HG03520 (cell line): ENCODE data around the gene SMIM12.

ENCODE experiments used
- ATAC-seq: cut with Tn5 transposase; IDR thresholded peaks from one replicate; pipeline ENCODE4 v1.9.1; 2021; ENCODE audit warnings: mild to moderate bottlenecking, moderate library complexity; ENCODE audit not compliant: unreplicated experiment

Gene SMIM12

GRCh38 chr1:34808051-34808810, 51.3 kb downstream of the SMIM12 start:
- ATAC-seq: no peak

DNA sequence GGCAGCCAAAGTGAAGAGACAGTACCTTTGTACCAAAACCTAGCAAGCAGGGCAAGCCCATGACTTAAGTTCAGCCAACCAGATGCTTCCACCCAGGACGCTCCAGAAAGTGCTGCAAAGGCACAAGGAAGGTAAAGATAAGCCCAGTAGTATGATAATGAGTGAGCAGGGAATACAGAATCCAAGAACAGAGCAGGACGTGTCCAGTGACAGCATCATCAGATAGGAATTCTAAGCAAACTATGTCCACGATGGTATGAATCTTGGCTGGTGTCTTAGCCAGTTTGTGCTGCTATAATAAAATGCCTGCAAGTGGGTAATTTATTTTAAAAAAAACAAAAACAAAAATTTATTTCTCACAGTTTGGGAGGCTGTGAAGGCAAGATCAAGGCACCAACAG, 53.2 kb downstream of the SMIM12 start:
- ATAC-seq: no peak

DNA sequence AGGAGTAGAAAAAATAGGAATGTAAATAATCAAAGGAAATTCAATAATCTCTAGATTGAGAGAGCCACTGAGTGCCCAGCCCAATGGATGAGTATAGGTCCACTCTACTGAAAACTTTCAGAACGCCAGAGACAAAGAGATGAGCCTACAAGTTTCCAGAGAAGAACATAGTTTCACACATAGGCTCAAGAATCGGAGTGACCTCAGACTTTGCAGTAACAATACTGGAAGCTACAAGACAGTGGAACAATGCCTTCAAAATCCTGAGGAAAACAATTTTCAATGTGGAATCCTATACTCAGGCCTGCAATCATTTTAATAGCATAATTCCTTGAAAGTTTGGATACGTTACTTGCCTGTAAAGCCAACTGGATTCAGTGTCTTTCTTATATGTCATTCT, 55.8 kb downstream of the SMIM12 start:
- ATAC-seq: no peak
